ENCODE data around the gene CBY2. TPM values are rescaled to one million over a fixed set of nuclear protein-coding genes. Genes with fewer than 3 reads are reported as not detected.

Gene CBY2
- total and polyA plus RNA-seq, 10 of the 15 experiments (the other 5 are each of a cell fraction or from before 2014, with no cell fraction given): 0.08 to 0.64 (median 0.23) TPM; not detected in 6

DNA sequence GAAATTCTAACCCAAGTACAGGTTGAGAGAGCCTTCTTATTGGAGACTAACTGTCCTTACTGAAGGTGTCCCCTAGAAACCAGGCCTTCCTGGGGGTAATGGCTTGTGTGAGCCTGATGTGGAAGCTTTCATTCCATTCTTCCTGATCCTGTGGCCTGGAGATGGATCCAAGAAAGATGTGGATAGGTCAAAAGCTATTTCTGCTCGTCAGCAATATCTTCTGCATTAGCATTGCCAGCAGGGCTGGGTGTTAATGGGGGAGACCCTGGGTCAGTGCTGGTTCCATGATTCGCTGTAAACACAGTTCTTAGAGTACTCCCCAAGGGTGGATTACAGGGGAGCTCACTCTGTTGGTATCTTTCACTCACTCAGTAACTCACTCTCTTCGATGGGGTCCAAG lies 42.9 kb downstream of the CBY2 start (continued):
- TF ChIP-seq CBX3 (IDR thresholded peaks at IDR 0.05; ENCODE audit: borderline replicate concordance, low read depth): no peak
- TF ChIP-seq, protein P1, sequence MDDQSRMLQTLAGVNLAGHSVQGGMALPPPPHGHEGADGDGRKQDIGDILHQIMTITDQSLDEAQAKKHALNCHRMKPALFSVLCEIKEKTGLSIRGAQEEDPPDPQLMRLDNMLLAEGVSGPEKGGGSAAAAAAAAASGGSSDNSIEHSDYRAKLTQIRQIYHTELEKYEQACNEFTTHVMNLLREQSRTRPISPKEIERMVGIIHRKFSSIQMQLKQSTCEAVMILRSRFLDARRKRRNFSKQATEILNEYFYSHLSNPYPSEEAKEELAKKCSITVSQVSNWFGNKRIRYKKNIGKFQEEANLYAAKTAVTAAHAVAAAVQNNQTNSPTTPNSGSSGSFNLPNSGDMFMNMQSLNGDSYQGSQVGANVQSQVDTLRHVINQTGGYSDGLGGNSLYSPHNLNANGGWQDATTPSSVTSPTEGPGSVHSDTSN (IDR thresholded peaks at IDR 0.05; ENCODE audit: insufficient replicate concordance, low read depth, low read length): no peak

DNA sequence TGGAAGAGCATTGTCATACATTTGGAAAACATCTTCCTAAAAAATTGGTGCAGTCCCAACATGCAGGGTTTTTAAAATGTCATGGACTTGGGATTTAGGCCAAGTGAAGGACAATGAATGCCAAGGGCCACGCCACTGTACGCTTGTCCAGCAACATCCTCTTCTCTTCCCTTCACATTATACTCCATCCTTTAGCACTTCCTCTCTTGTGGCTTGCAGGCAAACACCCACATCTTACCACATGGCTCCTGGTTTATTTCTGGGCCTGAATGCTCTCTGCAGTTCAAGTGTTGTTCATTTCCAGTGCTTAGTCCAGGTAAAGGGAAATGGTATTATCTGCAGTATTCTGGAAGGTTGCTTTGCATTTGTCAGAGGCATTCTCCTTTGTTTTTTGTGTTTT lies 45.0 kb downstream of the CBY2 start:
- Histone ChIP-seq H2AFZ (ENCODE audit: control insufficient read depth, low read depth, low read length) (no peak overlapping the region), H4K20me1 (ENCODE audit: control insufficient read depth, insufficient read depth) (no peaks in the 10 kb centered on the region), H3K4me2 (ENCODE audit: control insufficient read depth, insufficient read depth) (no peak overlapping the region), H3K9ac (ENCODE audit: control insufficient read depth, insufficient read depth, low read length) (no peak overlapping the region), H3K9me3 (replicated peaks; ENCODE audit: control insufficient read depth, insufficient read depth, low read length) (no peaks in the 10 kb centered on the region), H3K36me3 (ENCODE audit: control insufficient read depth in 2 of 2, insufficient read depth in 2 of 2, low read length in 1 of 2) (no peaks in the 10 kb centered on the region), H3K4me3 (no peak overlapping the region), H3K27me3 (replicated peaks in 1 of 2; ENCODE audit: control insufficient read depth in 2 of 2, insufficient read depth in 2 of 2, low read length in 1 of 2) (no peaks in the 10 kb centered on the region; a peak in 3 of 4 replicates), H3K79me2 (ENCODE audit: control insufficient read depth, insufficient read depth, low read length) (no peaks in the 10 kb centered on the region), H3K4me1 (ENCODE audit: control insufficient read depth, insufficient read depth, low read length) (no peaks in the 10 kb centered on the region), H3K27ac (ENCODE audit: control insufficient read depth, insufficient read depth) (no peak overlapping the region)
- FAIRE-seq: no peak
- in situ Hi-C loops (cut with MboI): no loop called here
- ChIA-PET SMC1A (ENCODE audit: uncharacterized antibody, unreplicated experiment) (interaction anchor here (0.7 kb wide), 1 partner anchor 40 kb away, joined by 3 read pairs; no protein-coding TSS in a partner anchor), CTCF (no interaction called here), POLR2A (no interaction called here), RAD21 (ENCODE audit: unreplicated experiment) (no interaction called here)
- ATAC-seq: no peak
- no peak for DNase-seq (ENCODE audit: low read depth, low spot score)
- intact Hi-C loops (cut with micrococcal nuclease; ENCODE audit: unreplicated experiment): no loop called here
- 89% methylated on average over 2 of the region's 2 CpGs for WGBS (ENCODE audit: insufficient coverage, insufficient replicate concordance, low lambda C conversion rate, missing lambda C conversion rate)
- BruUV-seq (replicated peaks): no TSS peak
- TF ChIP-seq, protein P2, sequence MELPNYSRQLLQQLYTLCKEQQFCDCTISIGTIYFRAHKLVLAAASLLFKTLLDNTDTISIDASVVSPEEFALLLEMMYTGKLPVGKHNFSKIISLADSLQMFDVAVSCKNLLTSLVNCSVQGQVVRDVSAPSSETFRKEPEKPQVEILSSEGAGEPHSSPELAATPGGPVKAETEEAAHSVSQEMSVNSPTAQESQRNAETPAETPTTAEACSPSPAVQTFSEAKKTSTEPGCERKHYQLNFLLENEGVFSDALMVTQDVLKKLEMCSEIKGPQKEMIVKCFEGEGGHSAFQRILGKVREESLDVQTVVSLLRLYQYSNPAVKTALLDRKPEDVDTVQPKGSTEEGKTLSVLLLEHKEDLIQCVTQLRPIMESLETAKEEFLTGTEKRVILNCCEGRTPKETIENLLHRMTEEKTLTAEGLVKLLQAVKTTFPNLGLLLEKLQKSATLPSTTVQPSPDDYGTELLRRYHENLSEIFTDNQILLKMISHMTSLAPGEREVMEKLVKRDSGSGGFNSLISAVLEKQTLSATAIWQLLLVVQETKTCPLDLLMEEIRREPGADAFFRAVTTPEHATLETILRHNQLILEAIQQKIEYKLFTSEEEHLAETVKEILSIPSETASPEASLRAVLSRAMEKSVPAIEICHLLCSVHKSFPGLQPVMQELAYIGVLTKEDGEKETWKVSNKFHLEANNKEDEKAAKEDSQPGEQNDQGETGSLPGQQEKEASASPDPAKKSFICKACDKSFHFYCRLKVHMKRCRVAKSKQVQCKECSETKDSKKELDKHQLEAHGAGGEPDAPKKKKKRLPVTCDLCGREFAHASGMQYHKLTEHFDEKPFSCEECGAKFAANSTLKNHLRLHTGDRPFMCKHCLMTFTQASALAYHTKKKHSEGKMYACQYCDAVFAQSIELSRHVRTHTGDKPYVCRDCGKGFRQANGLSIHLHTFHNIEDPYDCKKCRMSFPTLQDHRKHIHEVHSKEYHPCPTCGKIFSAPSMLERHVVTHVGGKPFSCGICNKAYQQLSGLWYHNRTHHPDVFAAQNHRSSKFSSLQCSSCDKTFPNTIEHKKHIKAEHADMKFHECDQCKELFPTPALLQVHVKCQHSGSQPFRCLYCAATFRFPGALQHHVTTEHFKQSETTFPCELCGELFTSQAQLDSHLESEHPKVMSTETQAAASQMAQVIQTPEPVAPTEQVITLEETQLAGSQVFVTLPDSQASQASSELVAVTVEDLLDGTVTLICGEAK (IDR thresholded peaks at IDR 0.05; ENCODE audit: borderline replicate concordance): no peak
- no peak for TF ChIP-seq ZNF207 (IDR thresholded peaks at IDR 0.05; ENCODE audit: borderline replicate concordance)
- no peak for TF ChIP-seq YBX1 (IDR thresholded peaks at IDR 0.05)
- TF ChIP-seq BRCA1 (IDR thresholded peaks at IDR 0.05; ENCODE audit: low read depth, low read length): no peak
- no peak for TF ChIP-seq EZH2 (IDR thresholded peaks at IDR 0.05; ENCODE audit: borderline replicate concordance, control insufficient read depth, low read depth, low read length)
- TF ChIP-seq, protein P3, sequence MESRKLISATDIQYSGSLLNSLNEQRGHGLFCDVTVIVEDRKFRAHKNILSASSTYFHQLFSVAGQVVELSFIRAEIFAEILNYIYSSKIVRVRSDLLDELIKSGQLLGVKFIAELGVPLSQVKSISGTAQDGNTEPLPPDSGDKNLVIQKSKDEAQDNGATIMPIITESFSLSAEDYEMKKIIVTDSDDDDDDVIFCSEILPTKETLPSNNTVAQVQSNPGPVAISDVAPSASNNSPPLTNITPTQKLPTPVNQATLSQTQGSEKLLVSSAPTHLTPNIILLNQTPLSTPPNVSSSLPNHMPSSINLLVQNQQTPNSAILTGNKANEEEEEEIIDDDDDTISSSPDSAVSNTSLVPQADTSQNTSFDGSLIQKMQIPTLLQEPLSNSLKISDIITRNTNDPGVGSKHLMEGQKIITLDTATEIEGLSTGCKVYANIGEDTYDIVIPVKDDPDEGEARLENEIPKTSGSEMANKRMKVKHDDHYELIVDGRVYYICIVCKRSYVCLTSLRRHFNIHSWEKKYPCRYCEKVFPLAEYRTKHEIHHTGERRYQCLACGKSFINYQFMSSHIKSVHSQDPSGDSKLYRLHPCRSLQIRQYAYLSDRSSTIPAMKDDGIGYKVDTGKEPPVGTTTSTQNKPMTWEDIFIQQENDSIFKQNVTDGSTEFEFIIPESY (IDR thresholded peaks at IDR 0.05): no peak
- no peak for TF ChIP-seq SMARCA5 (IDR thresholded peaks at IDR 0.05)
- no peak for TF ChIP-seq CREB1 (IDR thresholded peaks at IDR 0.05; ENCODE audit: low read depth)
- no peak for TF ChIP-seq TCF3 (IDR thresholded peaks at IDR 0.05; ENCODE audit: borderline replicate concordance, insufficient read depth, low read depth, low read length)
- TF ChIP-seq, protein P4, sequence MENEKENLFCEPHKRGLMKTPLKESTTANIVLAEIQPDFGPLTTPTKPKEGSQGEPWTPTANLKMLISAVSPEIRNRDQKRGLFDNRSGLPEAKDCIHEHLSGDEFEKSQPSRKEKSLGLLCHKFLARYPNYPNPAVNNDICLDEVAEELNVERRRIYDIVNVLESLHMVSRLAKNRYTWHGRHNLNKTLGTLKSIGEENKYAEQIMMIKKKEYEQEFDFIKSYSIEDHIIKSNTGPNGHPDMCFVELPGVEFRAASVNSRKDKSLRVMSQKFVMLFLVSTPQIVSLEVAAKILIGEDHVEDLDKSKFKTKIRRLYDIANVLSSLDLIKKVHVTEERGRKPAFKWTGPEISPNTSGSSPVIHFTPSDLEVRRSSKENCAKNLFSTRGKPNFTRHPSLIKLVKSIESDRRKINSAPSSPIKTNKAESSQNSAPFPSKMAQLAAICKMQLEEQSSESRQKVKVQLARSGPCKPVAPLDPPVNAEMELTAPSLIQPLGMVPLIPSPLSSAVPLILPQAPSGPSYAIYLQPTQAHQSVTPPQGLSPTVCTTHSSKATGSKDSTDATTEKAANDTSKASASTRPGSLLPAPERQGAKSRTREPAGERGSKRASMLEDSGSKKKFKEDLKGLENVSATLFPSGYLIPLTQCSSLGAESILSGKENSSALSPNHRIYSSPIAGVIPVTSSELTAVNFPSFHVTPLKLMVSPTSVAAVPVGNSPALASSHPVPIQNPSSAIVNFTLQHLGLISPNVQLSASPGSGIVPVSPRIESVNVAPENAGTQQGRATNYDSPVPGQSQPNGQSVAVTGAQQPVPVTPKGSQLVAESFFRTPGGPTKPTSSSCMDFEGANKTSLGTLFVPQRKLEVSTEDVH (IDR thresholded peaks at IDR 0.05; ENCODE audit: low read depth, partially characterized antibody): no peak
- TF ChIP-seq SIX5 (IDR thresholded peaks at IDR 0.05; ENCODE audit: low read depth, low read length, severe bottlenecking): no peak

Data from GM12878 (cell line).